G401 (cell line): ENCODE results near the gene CDH26. TPM values are rescaled to one million over a fixed set of nuclear protein-coding genes. Genes with fewer than 3 reads are reported as not detected.

Experiments used
- DNase-seq: peaks from one replicate; pipeline ENCODE4 v3.0.0-alpha.2; 2015; ENCODE audit warnings: low spot score
- in situ Hi-C: cut with HindIII; loops from 2 replicates; pipeline ENCODE4 v1.10.0; 2016; ENCODE audit warnings: low sequenced_read_pairs, mixed read lengths
- total RNA-seq: library from RNA; depleted of rRNA; stranded (reverse); fragments of >200 nt; shearing (Covaris generic); gene quantifications from 2 replicates; pipeline ENCODE4 v1.2.3, GENCODE V29; 2014; rRNA removed

CDH26 gene
- total RNA-seq, 1 experiment from 2014 or later, result not detected

DNA sequence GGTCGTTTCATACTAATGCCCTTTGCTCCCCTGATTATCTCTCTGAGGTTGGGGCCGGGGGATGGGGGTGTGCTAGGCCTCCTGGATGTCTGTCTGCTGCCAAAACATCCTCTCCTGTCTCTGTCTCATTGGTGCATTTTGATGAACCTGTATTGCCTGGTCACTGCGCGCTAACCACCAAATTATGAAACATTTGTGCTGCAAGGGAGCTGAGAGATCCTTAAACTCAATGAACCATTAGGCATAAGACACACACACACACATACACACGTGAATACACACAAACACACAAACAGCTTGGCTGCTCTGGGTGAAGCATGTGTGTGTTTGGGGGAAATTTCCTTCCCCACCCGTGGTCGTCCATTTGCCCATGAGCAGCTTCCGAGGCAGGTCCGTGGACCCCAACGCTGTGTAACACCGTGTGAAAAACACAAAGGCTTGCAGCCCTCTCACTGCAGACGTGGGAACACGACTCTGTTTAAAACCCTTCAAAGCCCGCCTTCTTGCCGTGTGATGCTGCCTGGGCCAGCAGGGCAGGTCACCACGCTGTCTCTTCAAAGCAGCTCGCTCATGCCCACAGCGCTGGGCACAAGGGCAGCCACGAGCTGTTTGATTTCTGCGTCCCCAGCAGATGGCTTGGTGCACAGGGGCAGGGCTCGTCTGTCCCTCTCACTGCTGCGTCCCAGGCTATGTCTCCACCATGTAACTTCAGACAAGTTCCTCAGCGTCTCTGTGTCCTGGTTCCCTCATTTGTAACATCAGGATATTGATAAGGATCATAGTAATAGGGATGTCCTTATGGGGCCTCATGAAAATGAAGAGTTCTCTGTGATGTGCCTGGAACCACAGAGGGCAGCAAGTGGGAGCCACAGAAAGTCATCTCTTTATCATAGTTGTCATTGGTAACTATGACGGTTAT, 96.8 kb downstream of the CDH26 start:
- no peak for DNase-seq
- in situ Hi-C loops, result no loop called here

DNA sequence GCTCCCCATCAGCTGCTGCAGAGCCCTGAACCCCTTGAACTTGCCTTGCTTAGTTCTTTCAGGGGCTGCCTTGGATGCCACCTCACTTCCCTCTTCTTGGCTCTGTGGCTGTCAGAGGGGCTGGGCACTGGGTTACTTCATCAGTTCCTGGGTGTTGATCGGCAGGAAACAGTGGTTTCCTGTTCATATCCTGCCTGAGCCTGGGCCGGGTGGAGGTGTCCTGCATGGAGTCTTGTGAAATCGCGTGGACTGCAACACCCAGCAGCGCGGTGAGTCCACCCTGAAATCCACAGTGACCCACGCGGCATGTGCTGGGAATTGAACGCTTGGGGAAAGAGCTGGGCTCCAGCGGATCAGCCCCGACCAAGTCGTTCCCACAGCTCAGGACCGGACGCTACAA, 97.5 kb downstream of the CDH26 start:
- no peak for DNase-seq
- in situ Hi-C loops, result no loop called here

DNA sequence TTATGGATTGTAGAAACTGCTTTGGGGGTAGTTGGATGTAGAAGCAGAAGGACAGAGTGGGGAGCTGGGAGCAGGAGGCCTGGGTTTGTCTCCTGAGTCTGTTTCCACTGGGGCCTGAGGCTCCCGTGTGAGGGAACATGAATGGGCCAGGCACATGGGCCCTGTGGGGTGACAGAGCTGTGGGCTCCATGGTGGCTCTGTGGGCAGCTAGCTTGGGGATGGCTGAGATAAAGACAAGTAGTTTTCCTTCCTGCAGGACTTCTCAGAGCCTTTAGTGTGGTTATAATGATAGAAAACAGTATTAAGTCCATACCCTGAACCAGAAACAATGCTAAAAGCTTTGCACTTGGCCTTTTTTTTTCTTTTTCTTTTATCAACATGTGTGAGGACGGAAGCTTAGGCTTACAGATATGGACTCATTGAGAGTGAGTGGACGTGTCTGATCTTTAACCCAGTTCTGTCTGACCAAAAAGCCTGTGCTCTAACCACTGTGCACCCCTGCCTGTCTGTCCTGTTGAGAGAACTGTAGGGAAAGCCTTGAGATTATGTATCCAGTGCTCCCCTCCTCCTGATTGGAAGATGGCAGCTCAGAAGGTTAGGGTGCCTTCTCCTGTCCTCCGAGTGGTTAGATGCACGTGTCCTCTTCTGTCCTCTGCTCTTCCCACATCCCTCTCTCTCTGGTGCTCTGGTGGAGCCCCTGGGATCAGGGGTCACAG, 98.3 kb downstream of the CDH26 start:
- in situ Hi-C loops, result no loop called here
- no peak for DNase-seq

DNA sequence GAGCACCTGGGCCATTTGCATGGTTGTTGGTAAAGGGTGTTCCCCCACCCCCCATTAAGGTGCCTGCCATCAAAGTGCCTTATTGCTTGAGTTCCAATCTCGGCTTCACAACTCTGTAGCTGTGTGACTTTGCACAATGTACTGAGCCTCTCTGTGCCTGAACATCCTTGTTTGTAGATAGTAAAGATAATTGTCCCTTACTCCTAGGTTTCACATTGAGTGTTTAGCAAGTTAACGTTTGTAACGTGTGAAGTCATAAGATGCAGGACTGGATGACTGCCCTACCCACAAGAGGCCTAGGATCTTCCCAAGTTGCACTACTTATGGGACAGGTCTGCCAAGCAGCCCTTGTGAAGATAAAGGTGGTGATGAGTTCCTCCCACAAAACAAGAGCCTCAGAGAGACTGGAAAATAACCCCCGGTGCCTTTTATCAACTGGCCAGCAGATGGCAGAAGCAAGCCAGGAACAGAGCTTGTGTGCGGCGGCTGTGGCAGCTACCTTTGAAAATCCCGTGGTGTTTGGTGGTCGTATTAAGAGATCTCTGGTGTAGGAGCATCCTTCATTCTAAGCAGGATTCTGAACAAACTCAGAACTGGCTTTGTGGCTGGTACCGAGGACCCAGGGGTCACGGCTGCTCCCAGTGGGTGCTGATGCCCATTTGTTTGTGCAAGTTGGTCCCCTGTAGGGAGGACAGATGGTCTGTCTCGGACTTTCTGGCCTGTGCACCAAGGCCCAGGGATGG, 99.1 kb downstream of the CDH26 start:
- in situ Hi-C loops, result no loop called here
- DNase-seq, result peak; percentile 86

DNA sequence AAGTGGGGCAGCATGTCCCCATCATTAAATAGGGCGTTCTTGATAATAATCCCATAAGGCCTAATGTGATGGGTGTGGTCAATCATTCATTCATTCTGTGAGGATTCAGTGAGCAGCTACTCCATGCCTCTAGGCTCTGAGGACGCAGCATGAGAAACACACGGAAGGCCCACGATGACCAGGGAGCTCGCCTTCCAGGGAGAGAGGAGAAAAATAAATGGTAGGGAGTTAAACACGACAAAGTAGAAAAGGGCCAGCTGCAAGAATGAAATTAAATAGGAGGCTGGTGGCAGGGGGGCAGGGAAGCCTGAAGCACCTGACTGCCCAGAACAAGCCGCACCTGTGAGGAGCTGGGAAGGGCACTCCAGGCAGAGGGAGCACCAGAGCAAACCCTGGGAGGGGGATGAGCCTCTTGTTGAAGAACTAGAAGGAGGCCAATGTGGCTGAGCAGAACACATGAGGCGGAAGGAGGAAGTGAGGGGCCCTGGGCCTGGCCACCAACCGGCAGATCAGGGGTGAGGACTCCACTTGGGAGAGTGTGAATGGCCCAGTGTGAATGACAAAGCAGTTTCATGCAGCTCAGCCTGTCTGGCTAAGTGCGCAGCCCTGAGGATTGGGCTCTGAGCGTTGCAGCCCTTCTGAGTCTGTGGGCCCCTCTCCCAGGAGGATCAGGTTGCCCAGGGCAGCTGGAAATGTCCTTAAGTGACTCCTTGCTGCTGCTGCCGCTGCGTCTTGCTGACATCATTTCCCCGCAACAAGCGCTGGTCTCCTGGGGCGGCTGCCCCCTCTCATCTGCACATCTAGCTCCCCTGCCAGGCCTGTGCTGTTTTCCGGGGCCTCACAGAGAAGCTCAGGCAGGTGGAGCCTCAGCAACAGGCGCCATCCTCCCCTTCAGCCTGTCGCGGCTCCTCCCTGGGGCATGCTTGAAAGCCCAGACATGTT, 99.9 kb downstream of the CDH26 start:
- in situ Hi-C loops, result no loop called here
- DNase-seq, result no peak

DNA sequence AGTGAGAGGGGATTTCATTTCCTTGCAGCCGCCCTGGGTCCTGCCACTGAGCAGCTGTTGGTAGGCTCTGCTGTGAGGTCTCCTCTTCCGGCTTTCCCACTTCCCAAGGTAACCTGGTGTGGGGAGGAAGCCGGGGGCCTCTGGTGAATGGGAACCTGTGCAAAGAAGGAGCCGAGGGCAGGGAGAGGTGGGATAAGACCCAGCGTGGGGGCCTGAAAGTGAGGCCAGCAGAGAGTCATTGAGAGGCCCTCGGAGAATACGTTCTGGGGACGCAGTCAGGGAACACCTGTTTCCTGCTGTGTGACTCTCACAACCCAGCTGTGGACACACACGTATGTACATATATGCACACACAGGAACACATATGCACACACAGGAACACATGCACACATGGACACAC, 100.7 kb downstream of the CDH26 start:
- in situ Hi-C loops, result no loop called here
- no peak for DNase-seq

DNA sequence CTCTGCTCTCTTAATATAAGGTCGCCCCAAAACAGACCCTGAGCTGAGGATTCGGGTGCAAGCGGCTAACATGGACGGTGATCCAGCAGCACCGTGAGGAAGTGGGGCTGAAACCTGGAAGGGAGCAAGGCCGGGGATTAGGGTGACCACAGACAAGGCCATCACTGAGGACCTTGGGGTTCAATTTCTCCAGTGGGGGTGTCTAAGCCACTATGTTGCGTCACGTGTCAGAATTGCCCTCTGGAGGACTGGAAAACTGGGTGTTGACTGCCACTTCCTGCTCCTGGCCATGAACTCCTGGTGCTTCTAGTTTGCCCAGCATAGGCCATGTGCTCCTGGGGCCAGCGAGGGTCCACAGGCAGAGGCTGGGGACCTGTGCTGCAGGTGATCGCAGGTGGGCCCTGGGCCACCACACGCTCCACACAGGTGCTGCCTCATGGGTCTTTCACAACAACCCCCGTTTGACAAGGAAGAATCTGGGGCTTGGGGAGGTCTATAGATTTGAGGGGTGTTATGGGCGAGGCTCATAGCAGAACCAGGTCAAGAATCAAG, 101.9 kb downstream of the CDH26 start:
- in situ Hi-C loops, result no loop called here
- no peak for DNase-seq

DNA sequence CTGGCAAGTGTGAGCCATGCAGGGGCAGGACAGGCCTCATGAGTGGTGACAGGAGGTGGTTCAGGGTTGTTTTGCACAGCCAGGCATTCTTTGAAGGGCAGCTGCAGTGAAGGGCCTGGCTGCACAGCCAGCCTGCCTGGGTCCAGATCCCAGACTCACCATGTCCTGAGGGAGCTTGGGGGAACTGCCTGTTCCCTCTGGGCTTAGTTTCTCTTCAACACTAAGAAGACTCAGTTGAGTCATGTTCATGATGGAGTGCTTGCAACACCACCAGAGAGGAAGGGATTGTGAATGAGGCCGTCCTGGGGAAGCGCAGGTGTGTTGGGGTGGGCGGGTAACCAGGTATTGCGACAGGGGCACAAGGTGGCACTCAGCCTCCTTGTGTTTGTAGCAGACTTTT, 102.4 kb downstream of the CDH26 start:
- in situ Hi-C loops, result no loop called here
- no peak for DNase-seq

DNA sequence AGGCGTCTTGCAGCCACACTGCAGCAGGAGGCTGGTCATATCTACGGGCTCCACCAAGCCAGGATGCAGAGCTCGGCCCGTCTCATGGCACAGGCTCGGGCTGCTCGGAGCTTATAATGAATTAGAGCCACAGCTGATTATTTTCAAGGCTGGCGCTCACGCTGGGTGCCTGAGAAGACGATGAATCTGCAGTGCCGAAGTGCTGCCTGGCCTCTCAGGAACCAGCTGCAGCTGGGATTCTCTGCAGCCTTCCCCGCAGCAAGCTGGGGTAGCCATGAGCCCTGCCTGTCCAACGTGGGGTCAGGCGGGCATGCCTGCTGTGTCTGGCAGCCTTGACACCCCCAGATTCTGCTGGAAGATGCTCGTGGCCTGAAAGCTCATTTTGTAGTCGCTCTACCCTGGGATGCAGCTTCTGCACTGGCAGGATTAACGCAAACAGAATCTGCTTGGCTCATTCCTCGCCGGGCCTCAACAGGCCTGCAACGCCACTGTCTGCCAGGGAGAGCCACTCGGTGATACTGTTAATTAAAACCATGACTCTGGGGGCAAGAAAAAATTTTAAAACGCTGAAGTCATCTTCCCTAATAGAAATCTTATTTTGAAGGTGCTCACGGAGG, 104.3 kb downstream of the CDH26 start:
- in situ Hi-C loops, result no loop called here
- peak; percentile 67 for DNase-seq

DNA sequence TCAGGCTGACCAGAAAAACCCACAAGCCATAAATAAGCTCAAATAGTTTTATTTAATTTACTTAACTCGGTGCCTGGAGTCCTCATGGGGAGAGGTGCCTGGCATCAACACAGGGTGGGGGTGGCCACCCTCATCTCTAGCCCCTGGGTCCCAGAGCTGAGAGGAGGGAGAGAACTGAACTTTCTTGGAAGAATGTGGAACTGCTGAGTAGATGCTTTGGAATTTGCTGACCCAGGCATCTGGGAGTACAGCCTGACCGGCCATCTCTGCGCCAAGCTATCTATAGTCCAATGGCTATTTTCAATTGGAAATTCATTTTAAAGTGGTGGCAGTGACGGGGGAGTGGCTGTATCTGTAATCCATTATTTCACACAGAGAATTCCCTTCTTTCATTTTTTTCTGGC, 104.8 kb downstream of the CDH26 start:
- DNase-seq, result no peak
- in situ Hi-C loops, result no loop called here

DNA sequence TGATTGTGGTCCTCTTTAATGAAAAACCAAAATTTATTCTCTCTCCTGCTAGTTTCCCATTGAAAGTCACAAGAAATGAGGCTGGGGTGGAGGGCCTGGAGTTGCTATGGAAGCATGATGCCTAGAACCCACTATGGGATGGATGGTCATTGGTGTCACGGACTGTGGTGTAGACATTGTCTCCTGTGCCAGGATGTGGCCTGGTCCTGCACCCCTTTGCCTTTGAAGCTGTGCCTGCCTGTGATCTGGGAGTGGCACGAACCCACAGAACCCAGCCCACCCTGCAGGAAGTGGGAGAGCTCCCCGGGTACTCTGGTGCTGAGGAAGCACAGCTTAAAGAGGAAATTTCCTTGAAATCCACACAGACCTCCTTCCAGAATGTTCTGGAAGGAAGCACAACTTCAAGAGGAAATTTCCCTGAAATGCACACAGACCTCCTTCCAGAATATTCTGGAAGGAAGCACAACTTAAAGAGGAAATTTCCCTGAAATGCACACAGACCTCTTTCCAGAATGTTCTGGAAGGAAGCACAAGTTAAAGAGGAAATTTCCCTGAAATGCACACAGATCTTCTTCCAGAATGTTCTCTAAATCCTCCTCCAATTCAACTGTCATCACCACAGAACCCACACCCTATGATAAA, 105.6 kb downstream of the CDH26 start:
- in situ Hi-C loops, result no loop called here
- DNase-seq, result no peak

Other genes starting within 250 kb of the CDH26 start
- 5.0 and 8.6 TPM in 2 replicates for gene SYCP2, start 24.8 kb upstream of the CDH26 start, total RNA-seq
- 1.7 and 2.9 TPM in 2 replicates for gene PPP1R3D, start 18.1 kb upstream of the CDH26 start, total RNA-seq
- 13.5 and 14.0 TPM in 2 replicates for gene FAM217B, start 18.0 kb upstream of the CDH26 start, total RNA-seq